Astrocyte (in vitro differentiated cells and primary cell): ENCODE data around the gene RTEL1. TPM values are rescaled to one million over a fixed set of nuclear protein-coding genes. Genes with fewer than 3 reads are reported as not detected.
A peak's percentile ranks its signal among the peaks of the same experiment; 100 is the strongest.

Experiments used
- DNase-seq: peaks from one replicate; pipeline ENCODE4 v3.0.0-alpha.2; 2010; ENCODE audit warnings: low read depth
- FAIRE-seq: peaks from 2 replicates; lab custom pipeline; 2011; peaks lifted over from hg19 to GRCh38; lab: Jason Lieb, UNC
- H2AFZ ChIP-seq: 2 replicates; pipeline ENCODE4 v1.6.0; 2012; ENCODE audit warnings: low read depth, low read length, inconsistent platforms
- H3K27ac ChIP-seq: 2 replicates; pipeline ENCODE4 v1.5.1; 2011; ENCODE audit warnings: low read depth, low read length, inconsistent platforms
- H3K27me3 ChIP-seq: 2 replicates; pipeline ENCODE4 v1.6.0; 2011; ENCODE audit warnings: low read length, inconsistent platforms; ENCODE audit not compliant: insufficient read depth
- H3K36me3 ChIP-seq: 2 replicates; pipeline ENCODE4 v1.5.1; 2011; ENCODE audit warnings: low read length, inconsistent platforms; ENCODE audit not compliant: insufficient read depth
- H3K4me1 ChIP-seq: 2 replicates; pipeline ENCODE4 v1.5.1; 2011; ENCODE audit warnings: low read length, inconsistent platforms; ENCODE audit not compliant: insufficient read depth
- H3K4me2 ChIP-seq: 2 replicates; pipeline ENCODE4 v1.6.0; 2012; ENCODE audit warnings: low read length, inconsistent platforms
- H3K4me3 ChIP-seq: 2 replicates; pipeline ENCODE4 v1.5.1; 2011; ENCODE audit warnings: low read depth, mild to moderate bottlenecking, low read length, inconsistent platforms; ENCODE audit not compliant: insufficient read depth
- H3K79me2 ChIP-seq: 2 replicates; pipeline ENCODE4 v1.6.0; 2012; ENCODE audit warnings: mild to moderate bottlenecking, low read length, inconsistent platforms; ENCODE audit not compliant: insufficient read depth
- H3K9ac ChIP-seq: 2 replicates; pipeline ENCODE4 v1.6.0; 2012; ENCODE audit warnings: mild to moderate bottlenecking, low read length, inconsistent platforms
- H3K9me3 ChIP-seq: 2 replicates; pipeline ENCODE4 v1.5.1; 2012; ENCODE audit warnings: low read depth, mild to moderate bottlenecking, low read length, inconsistent platforms; ENCODE audit not compliant: insufficient read depth
- H4K20me1 ChIP-seq: 2 replicates; pipeline ENCODE4 v1.6.0; 2012; ENCODE audit warnings: low read length, inconsistent platforms; ENCODE audit not compliant: insufficient read depth
- H3K27ac Mint-ChIP-seq: one replicate; pipeline ENCODE4 v1.8.0; 2021; ENCODE audit warnings: mild to moderate bottlenecking, mixed read lengths; ENCODE audit not compliant: unreplicated experiment
- H3K27me3 Mint-ChIP-seq: one replicate; pipeline ENCODE4 v1.8.0; 2021; ENCODE audit warnings: low read depth, mixed read lengths; ENCODE audit not compliant: unreplicated experiment
- H3K36me3 Mint-ChIP-seq: one replicate; pipeline ENCODE4 v1.8.0; 2021; ENCODE audit warnings: low read depth, mixed read lengths; ENCODE audit not compliant: unreplicated experiment
- H3K4me1 Mint-ChIP-seq: one replicate; pipeline ENCODE4 v1.8.0; 2021; ENCODE audit warnings: low read depth, mixed read lengths; ENCODE audit not compliant: unreplicated experiment
- H3K4me3 Mint-ChIP-seq: one replicate; pipeline ENCODE4 v1.8.0; 2021; ENCODE audit warnings: mild to moderate bottlenecking, moderate library complexity, mixed read lengths; ENCODE audit not compliant: unreplicated experiment
- H3K9me3 Mint-ChIP-seq: one replicate; pipeline ENCODE4 v1.8.0; 2021; ENCODE audit warnings: mild to moderate bottlenecking, mixed read lengths; ENCODE audit not compliant: unreplicated experiment
- EZH2 ChIP-seq: IDR thresholded peaks from 2 replicates; pipeline ENCODE4 v1.6.1; 2012; ENCODE audit warnings: mild to moderate bottlenecking, low read length, inconsistent platforms; ENCODE audit not compliant: insufficient read depth
- total RNA-seq: library from RNA; stranded (reverse); gene quantifications from 2 replicates; pipeline ENCODE4 v1.2.1, GENCODE V29; 2021
- TF ChIP-seq, protein P1 (sequence below): IDR thresholded peaks from 2 replicates; pipeline ENCODE4 v1.5.1; 2011; ENCODE audit warnings: low read depth, mild to moderate bottlenecking, inconsistent platforms, low read length, moderate library complexity; ENCODE audit not compliant: insufficient read depth

Gene RTEL1
- total RNA-seq, 1 donor from 2014 or later = 15.5 TPM

GRCh38 chr20:63673951-63674350 is 15.8 kb downstream of the RTEL1 start:
- peaks cover 15% of the 10 kb centered on the region for H3K36me3 Mint-ChIP-seq
- no peaks in the 10 kb centered on the region for H3K9me3 Mint-ChIP-seq
- FAIRE-seq (no peak), DNase-seq (no peak)
- Histone ChIP-seq H3K9me3 (no peaks in the 10 kb centered on the region), H3K79me2 (no peaks in the 10 kb centered on the region), H2AFZ (no peak overlapping the region), H3K4me3 (no peak overlapping the region), H3K9ac (no peak overlapping the region), H3K27me3 (no peaks in the 10 kb centered on the region), H3K36me3 (peaks cover 9% of the 10 kb centered on the region), H4K20me1 (no peaks in the 10 kb centered on the region), H3K4me1 (no peaks in the 10 kb centered on the region), H3K4me2 (no peak overlapping the region), H3K27ac (no peak overlapping the region)
- TF ChIP-seq, protein P1, sequence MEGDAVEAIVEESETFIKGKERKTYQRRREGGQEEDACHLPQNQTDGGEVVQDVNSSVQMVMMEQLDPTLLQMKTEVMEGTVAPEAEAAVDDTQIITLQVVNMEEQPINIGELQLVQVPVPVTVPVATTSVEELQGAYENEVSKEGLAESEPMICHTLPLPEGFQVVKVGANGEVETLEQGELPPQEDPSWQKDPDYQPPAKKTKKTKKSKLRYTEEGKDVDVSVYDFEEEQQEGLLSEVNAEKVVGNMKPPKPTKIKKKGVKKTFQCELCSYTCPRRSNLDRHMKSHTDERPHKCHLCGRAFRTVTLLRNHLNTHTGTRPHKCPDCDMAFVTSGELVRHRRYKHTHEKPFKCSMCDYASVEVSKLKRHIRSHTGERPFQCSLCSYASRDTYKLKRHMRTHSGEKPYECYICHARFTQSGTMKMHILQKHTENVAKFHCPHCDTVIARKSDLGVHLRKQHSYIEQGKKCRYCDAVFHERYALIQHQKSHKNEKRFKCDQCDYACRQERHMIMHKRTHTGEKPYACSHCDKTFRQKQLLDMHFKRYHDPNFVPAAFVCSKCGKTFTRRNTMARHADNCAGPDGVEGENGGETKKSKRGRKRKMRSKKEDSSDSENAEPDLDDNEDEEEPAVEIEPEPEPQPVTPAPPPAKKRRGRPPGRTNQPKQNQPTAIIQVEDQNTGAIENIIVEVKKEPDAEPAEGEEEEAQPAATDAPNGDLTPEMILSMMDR = no peak
- TF ChIP-seq EZH2 = no peak
- no peaks in the 10 kb centered on the region for H3K27me3 Mint-ChIP-seq
- no peaks in the 10 kb centered on the region for H3K4me1 Mint-ChIP-seq
- H3K27ac Mint-ChIP-seq = no peak overlapping the region
- H3K4me3 Mint-ChIP-seq = no peak overlapping the region

- Histone ChIP-seq H3K27ac (no peak overlapping the region), H3K4me3 (no peak overlapping the region), H3K4me1 (no peaks in the 10 kb centered on the region), H2AFZ (no peak overlapping the region), H3K36me3 (peaks cover 6% of the 10 kb centered on the region), H3K9me3 (no peaks in the 10 kb centered on the region), H3K4me2 (no peak overlapping the region), H3K79me2 (no peaks in the 10 kb centered on the region), H3K27me3 (no peaks in the 10 kb centered on the region), H3K9ac (no peak overlapping the region), H4K20me1 (no peaks in the 10 kb centered on the region)
- H3K4me3 Mint-ChIP-seq = no peak overlapping the region
- peak overlapping the region; percentile 53 for H3K27ac Mint-ChIP-seq
- no peak for FAIRE-seq
- no peak for TF ChIP-seq EZH2
- TF ChIP-seq, protein P1 = no peak
- H3K9me3 Mint-ChIP-seq = no peaks in the 10 kb centered on the region
- no peak for DNase-seq
- peaks cover 15% of the 10 kb centered on the region for H3K36me3 Mint-ChIP-seq
- H3K4me1 Mint-ChIP-seq = no peaks in the 10 kb centered on the region
- H3K27me3 Mint-ChIP-seq = no peaks in the 10 kb centered on the region
Measured at GRCh38 chr20:63675681-63676368, 17.7 kb downstream of the RTEL1 start.

DNA sequence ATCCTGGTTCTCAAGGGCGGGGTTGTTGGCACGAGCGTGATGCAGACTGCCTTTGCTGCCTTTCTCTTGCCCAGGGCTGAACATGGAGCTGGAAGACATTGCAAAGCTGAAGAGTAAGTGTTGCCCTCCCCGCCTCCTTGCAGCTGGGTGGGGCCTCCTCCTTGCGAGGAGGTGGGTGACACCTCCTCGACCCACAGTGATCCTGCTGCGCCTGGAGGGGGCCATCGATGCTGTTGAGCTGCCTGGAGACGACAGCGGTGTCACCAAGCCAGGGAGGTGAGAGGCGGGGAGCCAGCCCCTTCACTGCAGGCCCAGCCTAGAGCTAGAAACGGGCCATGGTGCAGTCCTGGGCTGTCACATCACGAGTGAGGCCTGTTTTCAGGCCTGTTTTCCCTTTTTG is 20.0 kb downstream of the RTEL1 start:
- Histone ChIP-seq H3K4me2 (no peak overlapping the region), H3K36me3 (peaks cover 6% of the 10 kb centered on the region), H3K4me1 (peaks cover 16% of the 10 kb centered on the region), H3K9ac (no peak overlapping the region), H2AFZ (no peak overlapping the region), H3K27me3 (no peaks in the 10 kb centered on the region), H4K20me1 (no peaks in the 10 kb centered on the region), H3K27ac (no peak overlapping the region), H3K79me2 (no peaks in the 10 kb centered on the region), H3K9me3 (no peaks in the 10 kb centered on the region), H3K4me3 (no peak overlapping the region)
- Mint-ChIP-seq H3K27me3 (no peaks in the 10 kb centered on the region), H3K4me1 (no peaks in the 10 kb centered on the region), H3K4me3 (no peak overlapping the region), H3K27ac (no peak overlapping the region), H3K9me3 (no peaks in the 10 kb centered on the region), H3K36me3 (peaks cover 12% of the 10 kb centered on the region)
- no peak for FAIRE-seq
- DNase-seq = no peak
- TF ChIP-seq, protein P1 = no peak
- TF ChIP-seq EZH2 = no peak
